Glomerular endothelial cell (primary cell): ENCODE measurements around the gene OTOL1. TPM values are rescaled to one million over a fixed set of nuclear protein-coding genes. Genes with fewer than 3 reads are reported as not detected.

Experiments used
- DNase-seq: peaks from one replicate; pipeline ENCODE4 v3.0.0-alpha.2; 2011; ENCODE audit warnings: low read depth, low spot score; ENCODE audit errors: extremely low read depth
- total RNA-seq: library from RNA; depleted of rRNA; stranded (reverse); fragments of >200 nt; gene quantifications from 2 replicates; pipeline ENCODE4 v1.2.3, GENCODE V29; 2015

OTOL1 gene
- total RNA-seq, 1 donor from 2014 or later = not detected

GRCh38 chr3:161531930-161532329 lies 35.3 kb downstream of the OTOL1 start:
- DNase-seq = no peak

- no peak for DNase-seq
These were observed 44.0 kb downstream of the OTOL1 start for GRCh38 chr3:161540594-161540993.

- no peak for DNase-seq
These were observed 49.2 kb downstream of the OTOL1 start for GRCh38 chr3:161545824-161546223.

- DNase-seq = no peak
These were observed 51.7 kb downstream of the OTOL1 start for GRCh38 chr3:161548301-161548700.

- DNase-seq = no peak
These were observed 52.7 kb downstream of the OTOL1 start for GRCh38 chr3:161549261-161549660.

GRCh38 chr3:161550491-161551195 lies 54.0 kb downstream of the OTOL1 start:
- DNase-seq = no peak

- no peak for DNase-seq
These were observed 55.1 kb downstream of the OTOL1 start for GRCh38 chr3:161551697-161552096.

GRCh38 chr3:161552984-161553560 lies 56.5 kb downstream of the OTOL1 start:
- DNase-seq = no peak

Other genes with a start within 250 kb of the OTOL1 start
- not detected in 2 replicates for gene SPTSSB, start 125.3 kb upstream of the OTOL1 start, total RNA-seq